Measurements from ENCODE around the gene LRRC37A2. TPM values are rescaled to one million over a fixed set of nuclear protein-coding genes. Genes with fewer than 3 reads are reported as not detected.
"Not testable (repeated sequence)": the region's sequence is repeated elsewhere in the genome, so short reads cannot be mapped to it uniquely, and the experiment has no call there.

Gene LRRC37A2
- total RNA-seq, 2 donors from 2014 or later = 12.0 to 15.2 TPM

DNA sequence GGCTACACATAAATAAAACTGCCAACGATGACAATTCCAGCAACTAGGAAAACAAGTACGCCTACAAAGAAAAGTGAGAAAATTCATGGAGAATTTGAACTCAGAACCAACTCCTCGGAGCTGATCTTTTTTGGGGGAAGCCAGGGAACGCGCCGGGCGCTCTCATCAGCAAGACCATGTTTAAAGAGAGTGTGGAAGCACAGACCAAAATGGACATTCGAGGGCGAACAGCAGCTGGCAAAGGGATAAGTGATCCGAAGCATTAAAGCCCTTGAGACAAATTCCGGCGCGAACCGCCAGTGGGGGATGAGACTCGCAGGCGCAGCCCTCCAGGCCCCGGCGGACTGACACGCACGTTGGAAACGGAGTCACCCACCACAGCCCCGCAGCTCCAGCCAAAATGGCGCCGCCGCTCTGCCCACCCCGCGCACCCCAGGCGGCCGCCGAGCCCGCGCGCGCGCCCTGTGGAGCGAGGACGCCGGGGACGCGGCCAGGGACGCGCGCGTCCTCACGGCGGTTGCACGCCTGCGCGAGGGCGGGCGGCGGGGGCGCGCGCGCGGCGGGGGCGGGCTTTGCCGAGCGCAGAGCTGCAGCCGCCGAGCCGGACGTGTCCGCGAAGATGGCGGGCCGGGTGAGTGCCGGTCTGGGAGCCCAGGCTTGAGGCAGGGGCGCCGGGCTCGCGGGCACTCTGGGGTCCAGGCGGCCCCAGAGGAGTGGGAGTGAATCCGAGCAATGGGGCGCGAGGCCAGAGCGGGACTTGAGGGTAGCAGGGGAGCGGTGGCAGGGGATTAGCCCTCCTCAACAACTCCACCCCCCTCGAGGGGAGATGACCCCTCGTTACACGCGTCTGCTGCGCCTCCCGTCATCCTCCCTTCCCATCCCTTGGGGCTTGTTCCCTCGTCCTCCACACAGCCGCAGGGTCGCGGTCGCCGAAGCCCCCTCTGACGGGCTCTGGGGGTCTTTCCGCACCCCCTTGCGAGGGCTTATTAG lies 78.2 kb downstream of the LRRC37A2 start, which contains the start of gene NSF:
NSF (plus strand) TSS at position 513 of the 990 bp plus-strand sequence; CDS start at position 620, 107 bp downstream.
- intact Hi-C loops (cut with DNase I, micrococcal nuclease); DNase-seq: not testable (repeated sequence)
- peak; percentile 95 for ATAC-seq

DNA sequence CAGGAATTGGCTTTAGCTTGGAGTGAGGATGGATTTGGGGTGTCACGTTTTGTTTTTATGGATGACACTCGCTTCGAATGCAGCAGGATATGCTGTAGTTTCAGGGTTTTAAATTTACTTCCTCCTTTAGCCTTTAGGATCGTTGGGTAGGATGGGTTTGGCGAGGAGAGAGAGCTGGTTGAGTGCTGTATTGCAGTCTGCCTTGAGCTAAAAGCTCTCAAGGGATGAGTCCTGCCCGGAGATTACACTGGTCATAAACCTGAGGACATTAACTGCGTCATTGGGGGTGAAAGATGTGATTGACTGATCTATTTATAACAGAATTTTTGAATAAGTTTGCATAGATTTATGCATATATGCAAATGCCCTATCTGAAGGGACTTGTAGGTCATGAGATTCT lies 79.1 kb downstream of the LRRC37A2 start:
- intact Hi-C loops (cut with DNase I, micrococcal nuclease) = not testable (repeated sequence)

DNA sequence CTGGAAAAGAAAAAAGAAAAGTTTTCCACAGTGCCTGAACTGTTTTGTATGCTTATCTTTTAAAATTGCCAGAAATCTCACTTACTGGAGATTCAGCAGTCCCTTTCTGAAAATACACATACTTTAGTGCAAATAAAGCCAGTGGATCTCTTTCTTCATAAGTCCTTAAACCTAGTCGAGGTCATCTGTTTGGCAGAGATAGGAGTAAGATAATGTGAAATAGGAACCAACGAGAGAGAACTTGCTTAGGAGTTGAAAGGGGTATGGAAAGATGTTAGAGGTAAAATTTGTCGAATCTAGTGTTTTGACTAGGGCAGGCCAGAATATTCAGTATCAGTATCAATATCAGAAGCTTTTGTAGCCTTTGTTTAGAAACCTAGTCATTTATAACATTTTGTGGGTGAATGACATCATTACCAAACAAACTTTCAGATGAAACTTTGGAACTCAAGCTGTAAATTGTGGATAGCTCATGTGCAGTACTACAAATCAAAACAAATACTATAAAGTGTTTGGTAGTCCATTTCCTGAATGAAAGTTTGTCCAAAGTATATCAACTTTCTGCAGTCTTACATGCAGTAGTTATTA lies 86.2 kb downstream of the LRRC37A2 start:
- intact Hi-C loops (cut with DNase I, micrococcal nuclease); DNase-seq: not testable (repeated sequence)
- peak; percentile 93 for ATAC-seq

More for the DNA sequence above, 79.1 kb downstream of the LRRC37A2 start:
- not testable (repeated sequence) for DNase-seq
- peak; percentile 80 for ATAC-seq

DNA sequence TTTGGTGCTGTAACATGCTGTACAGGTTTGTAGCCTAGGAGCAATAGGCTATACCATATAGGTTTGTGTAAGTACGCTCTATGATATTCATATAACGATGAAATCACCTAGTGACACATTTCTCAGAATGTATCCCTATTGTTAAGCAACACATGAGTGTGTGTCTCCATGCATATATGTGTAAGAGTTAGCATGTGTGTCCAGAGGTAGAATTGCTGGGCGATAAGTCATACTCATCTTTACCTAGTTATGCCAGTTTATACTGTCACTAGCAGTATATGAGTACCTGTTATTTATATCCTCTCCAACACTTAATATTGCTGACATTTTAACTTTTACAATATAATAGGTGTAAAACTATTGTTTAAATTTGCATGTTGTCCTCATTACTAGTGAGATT lies 88.5 kb downstream of the LRRC37A2 start:
- intact Hi-C loops (cut with DNase I, micrococcal nuclease); ATAC-seq; DNase-seq: not testable (repeated sequence)

DNA sequence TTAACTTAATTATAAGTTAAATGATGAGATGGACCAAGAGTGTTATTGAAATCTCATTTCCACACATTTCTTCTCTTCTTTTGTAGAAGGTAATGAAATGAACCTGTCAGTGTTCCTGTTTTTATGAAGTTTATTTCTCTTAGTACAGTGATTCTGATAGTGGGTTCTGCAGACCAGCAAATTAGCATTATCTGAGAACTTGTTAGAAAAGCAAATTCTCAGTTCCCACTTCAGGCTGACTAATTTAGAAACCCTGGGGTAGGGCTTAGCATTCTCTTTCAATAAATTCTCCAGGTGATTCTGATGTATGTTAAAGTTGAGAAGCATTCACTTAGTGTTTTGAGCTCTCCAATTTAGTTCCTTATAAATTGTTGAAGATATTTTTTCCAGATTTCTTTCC lies 90.9 kb downstream of the LRRC37A2 start:
- intact Hi-C loops (cut with DNase I, micrococcal nuclease); DNase-seq; ATAC-seq: not testable (repeated sequence)

Other genes with a start within 250 kb of the LRRC37A2 start
- 1 to 10 TPM; 4.1 to 6.4 TPM for gene LRRC37A, start 217.3 kb upstream of the LRRC37A2 start, total RNA-seq
- 10 to 100 TPM; 10.4 to 11.1 TPM for gene ARL17B, start 150.7 kb upstream of the LRRC37A2 start, total RNA-seq
- 10 to 100 TPM; 10.4 to 11.2 TPM for gene ARL17A, start 67.2 kb downstream of the LRRC37A2 start, total RNA-seq
- 10 to 100 TPM; 72.8 to 79.3 TPM for gene NSF, start 78.2 kb downstream of the LRRC37A2 start, total RNA-seq